LNCAP (cell line): Measurements from ENCODE around the gene ZNF766.

Experiments used
- CTCF ChIP-seq: fragments of 450-650 bp; IDR thresholded peaks from 2 replicates; pipeline ENCODE4 v1.5.1; 2017; ENCODE audit warnings: mild to moderate bottlenecking

ZNF766 gene

GRCh38 chr19:52269338-52270261, at the start of gene ZNF766:
Gene ZNF766 (plus strand): TSS chr19:52269587. CDS start chr19:52269614, 27 bp downstream.
- no peak for TF ChIP-seq CTCF

DNA sequence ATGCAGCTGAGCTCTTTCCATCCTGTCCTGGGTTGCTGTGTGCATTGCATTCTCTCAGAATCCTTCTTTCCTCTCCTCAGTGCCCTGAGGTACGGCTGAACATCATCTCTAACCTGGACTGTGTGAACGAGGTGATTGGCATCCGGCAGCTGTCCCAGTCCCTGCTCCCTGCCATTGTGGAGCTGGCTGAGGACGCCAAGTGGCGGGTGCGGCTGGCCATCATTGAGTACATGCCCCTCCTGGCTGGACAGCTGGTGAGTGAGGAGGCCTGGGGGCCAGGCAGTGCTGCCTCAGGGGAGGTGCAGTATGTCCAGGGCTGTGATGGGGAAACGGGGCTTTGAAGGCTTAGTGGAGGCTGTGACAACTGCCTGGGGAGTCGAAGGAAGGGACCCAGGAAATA, 49.8 kb upstream of the ZNF766 start:
- no peak for TF ChIP-seq CTCF

GRCh38 chr19:52221031-52221430, 48.4 kb upstream of the ZNF766 start:
- no peak for TF ChIP-seq CTCF

DNA sequence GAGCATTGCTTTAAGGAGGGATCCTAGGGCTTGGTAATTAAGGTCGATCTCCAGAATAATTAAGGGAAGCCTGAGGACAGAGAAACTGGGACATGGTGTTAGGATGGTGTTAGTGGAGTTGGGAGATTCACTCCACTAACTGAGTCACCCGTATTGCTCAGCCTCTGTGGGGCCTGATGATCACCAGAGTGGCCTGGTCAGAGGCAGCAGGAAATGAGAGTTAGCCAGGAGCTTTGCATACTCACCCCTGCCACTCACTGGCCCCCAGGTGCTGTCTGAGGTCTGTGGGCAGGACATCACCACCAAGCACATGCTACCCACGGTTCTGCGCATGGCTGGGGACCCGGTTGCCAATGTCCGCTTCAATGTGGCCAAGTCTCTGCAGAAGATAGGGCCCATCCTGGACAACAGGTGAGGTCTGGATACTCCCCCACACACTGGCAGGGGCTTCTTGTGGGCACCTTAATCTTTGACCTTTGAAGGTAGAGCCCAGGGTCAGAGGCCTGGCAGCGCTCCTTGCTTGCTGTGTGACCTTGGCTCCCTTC, 47.5 kb upstream of the ZNF766 start:
- TF ChIP-seq CTCF, result no peak

DNA sequence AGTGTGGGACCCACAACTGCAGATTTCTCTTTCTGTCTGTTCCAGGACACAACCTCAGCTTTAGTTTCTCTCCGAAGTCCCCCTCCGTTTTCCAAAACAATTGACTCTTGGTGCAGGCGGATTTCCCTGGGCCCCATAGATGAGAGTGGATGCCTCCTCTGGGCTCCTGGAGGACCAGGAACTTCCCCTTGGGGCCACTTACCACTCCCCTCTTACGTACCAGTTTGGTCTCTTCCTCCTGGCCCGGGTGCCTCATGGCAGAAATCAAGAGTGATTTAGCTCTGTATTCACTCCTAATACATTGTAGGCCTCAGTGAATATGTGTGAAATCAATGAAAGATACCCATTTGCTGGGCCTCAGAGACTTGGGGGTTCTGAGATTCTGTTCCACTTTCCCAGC, 45.2 kb upstream of the ZNF766 start:
- TF ChIP-seq CTCF, result no peak

- no peak for TF ChIP-seq CTCF
Measured at GRCh38 chr19:52226652-52227051, 42.7 kb upstream of the ZNF766 start.

DNA sequence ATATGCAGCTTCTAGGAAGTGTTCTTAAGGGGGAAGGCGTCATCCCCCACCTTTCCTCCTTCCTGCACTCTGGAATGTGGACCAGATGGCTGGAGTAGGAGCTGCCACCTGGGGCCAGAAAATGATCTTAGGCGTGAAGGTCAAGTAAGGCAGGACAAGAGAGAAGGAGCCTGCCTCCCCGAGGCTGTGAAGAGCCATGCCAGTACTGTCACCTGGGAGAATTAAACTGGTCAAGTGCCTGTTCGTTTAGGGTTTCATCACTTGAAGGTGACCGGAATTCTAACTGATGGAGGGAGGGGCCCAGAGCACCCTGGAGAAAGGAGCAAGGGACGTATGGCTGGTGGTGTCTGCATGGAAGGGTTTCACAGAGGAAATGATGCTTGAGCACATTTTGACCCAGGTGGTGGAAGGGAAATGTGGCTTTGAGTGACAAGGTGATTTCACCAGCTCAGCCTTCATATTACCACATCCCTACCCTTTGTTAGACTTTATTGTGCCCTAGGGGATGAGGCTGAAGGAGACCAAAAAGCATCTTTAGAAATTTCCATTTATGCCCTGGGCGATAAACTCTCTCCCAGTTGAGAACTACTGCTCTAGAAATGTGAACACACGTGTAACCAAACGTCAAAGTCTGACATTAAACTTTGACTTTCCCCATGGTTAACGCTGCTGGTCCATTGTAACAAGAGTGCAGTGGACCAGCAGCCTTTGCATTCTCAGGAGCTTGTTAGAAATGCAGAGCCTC, 42.0 kb upstream of the ZNF766 start:
- no peak for TF ChIP-seq CTCF
